Stimulated activated CD4-positive, alpha-beta T cell treated with anti-CD3 and anti-CD28 coated beads, Interleukin-12 subunit alpha, Interleukin-12 subunit beta, amount 100 ng/mL, for 4 hours (primary cell): ENCODE data around the gene SAG.

Experiments used
- DNase-seq: peaks from one replicate; pipeline ENCODE4 v3.0.0-alpha.2; 2020

SAG gene

GRCh38 chr2:233307565-233307964, at the start of gene SAG:
Gene SAG, plus strand, starts transcription at chr2:233307816. Its CDS starts 1,374 bp downstream, at chr2:233309190.
- DNase-seq = no peak

GRCh38 chr2:233258211-233258610, 49.4 kb upstream of the SAG start:
- DNase-seq = no peak

GRCh38 chr2:233259730-233260129, 47.9 kb upstream of the SAG start:
- no peak for DNase-seq

GRCh38 chr2:233260661-233261060, 47.0 kb upstream of the SAG start:
- DNase-seq = no peak

- no peak for DNase-seq
These were observed 45.6 kb upstream of the SAG start for GRCh38 chr2:233261819-233262555.

GRCh38 chr2:233262562-233262961, 45.1 kb upstream of the SAG start:
- DNase-seq = no peak

GRCh38 chr2:233263045-233263570, 44.5 kb upstream of the SAG start:
- DNase-seq = no peak

- no peak for DNase-seq
These were observed 42.9 kb upstream of the SAG start for GRCh38 chr2:233264667-233265066.

GRCh38 chr2:233265899-233266431, 41.7 kb upstream of the SAG start:
- DNase-seq = no peak

- no peak for DNase-seq
These were observed 41.1 kb upstream of the SAG start for GRCh38 chr2:233266481-233266880.

GRCh38 chr2:233267516-233268245, 39.9 kb upstream of the SAG start:
- DNase-seq = peak; percentile 31

GRCh38 chr2:233270366-233270765, 37.2 kb upstream of the SAG start:
- DNase-seq = no peak

- DNase-seq = no peak
These were observed 36.7 kb upstream of the SAG start for GRCh38 chr2:233270951-233271350.

- no peak for DNase-seq
These were observed 35.9 kb upstream of the SAG start for GRCh38 chr2:233271693-233272092.

- no peak for DNase-seq
These were observed 34.5 kb upstream of the SAG start for GRCh38 chr2:233273120-233273519.

GRCh38 chr2:233275223-233275622, 32.4 kb upstream of the SAG start:
- DNase-seq = no peak

GRCh38 chr2:233278921-233279320, 28.7 kb upstream of the SAG start:
- DNase-seq = no peak

- no peak for DNase-seq
These were observed 27.4 kb upstream of the SAG start for GRCh38 chr2:233280114-233280693.

GRCh38 chr2:233281553-233281952, 26.1 kb upstream of the SAG start:
- no peak for DNase-seq

- no peak for DNase-seq
These were observed 25.5 kb upstream of the SAG start for GRCh38 chr2:233281992-233282603.

GRCh38 chr2:233285921-233286320, 21.7 kb upstream of the SAG start:
- no peak for DNase-seq

- no peak for DNase-seq
These were observed 19.7 kb upstream of the SAG start for GRCh38 chr2:233287871-233288270.

- DNase-seq = no peak
These were observed 19.0 kb upstream of the SAG start for GRCh38 chr2:233288663-233289062.
